Loucy (cell line): ENCODE results near the gene NLGN1.

Experiments used
- H2AFZ ChIP-seq: fragments of 200-600 bp; sonication (generic); 2 replicates; pipeline ENCODE4 v1.6.0; 2016; ENCODE audit warnings: antibody characterized with exemption, mild to moderate bottlenecking, low read length, moderate library complexity
- H3F3A ChIP-seq: fragments of 200-600 bp; 2 replicates; pipeline ENCODE4 v1.6.0; 2016; ENCODE audit warnings: antibody characterized with exemption, low read depth, mild to moderate bottlenecking
- H3K27me3 ChIP-seq: fragments of 200-600 bp; sonication (generic); 2 replicates; pipeline ENCODE4 v1.6.1; 2014; ENCODE audit warnings: low read length, mild to moderate bottlenecking; ENCODE audit not compliant: insufficient read depth, poor library complexity, severe bottlenecking
- H3K36me3 ChIP-seq: fragments of 200-600 bp; sonication (generic); 2 replicates; pipeline ENCODE4 v1.6.1; 2016; ENCODE audit warnings: low read length; ENCODE audit not compliant: insufficient read depth
- H3K4me1 ChIP-seq: fragments of 200-600 bp; sonication (generic); 2 replicates; pipeline ENCODE4 v1.5.1; 2014; ENCODE audit warnings: low read length, mild to moderate bottlenecking; ENCODE audit not compliant: insufficient read depth, poor library complexity, severe bottlenecking
- H3K4me2 ChIP-seq: fragments of 200-600 bp; sonication (generic); 2 replicates; pipeline ENCODE4 v1.6.0; 2014; ENCODE audit warnings: antibody characterized with exemption, low read length, low read depth, mild to moderate bottlenecking; ENCODE audit not compliant: poor library complexity, severe bottlenecking
- H3K4me3 ChIP-seq: fragments of 200-600 bp; sonication (generic); 2 replicates; pipeline ENCODE4 v1.5.1; 2014; ENCODE audit warnings: low read length, mild to moderate bottlenecking, mixed read lengths; ENCODE audit not compliant: poor library complexity, severe bottlenecking
- H3K79me2 ChIP-seq: fragments of 200-600 bp; sonication (generic); 2 replicates; pipeline ENCODE4 v1.6.1; 2014; ENCODE audit warnings: low read length; ENCODE audit not compliant: insufficient read depth
- H3K9ac ChIP-seq: fragments of 200-600 bp; sonication (generic); 2 replicates; pipeline ENCODE4 v1.6.0; 2014; ENCODE audit warnings: mild to moderate bottlenecking, low read depth, low read length, moderate library complexity; ENCODE audit not compliant: poor library complexity, severe bottlenecking
- H3K9me2 ChIP-seq: fragments of 200-600 bp; sonication (generic); replicated peaks from 2 replicates; pipeline ENCODE4 v1.6.1; 2016; ENCODE audit warnings: low read depth, low read length, mixed read lengths
- H3K9me3 ChIP-seq: fragments of 200-600 bp; sonication (generic); 2 replicates; pipeline ENCODE4 v1.6.1; 2014; ENCODE audit warnings: mild to moderate bottlenecking, antibody characterized with exemption, low read length, low read depth; ENCODE audit not compliant: insufficient read depth
- H4K20me1 ChIP-seq: fragments of 200-600 bp; sonication (generic); 2 replicates; pipeline ENCODE4 v1.6.0; 2014; ENCODE audit warnings: antibody characterized with exemption, low read length, mild to moderate bottlenecking; ENCODE audit not compliant: insufficient read depth, poor library complexity, severe bottlenecking
- EZH2phosphoT487 ChIP-seq: fragments of 200-600 bp; IDR thresholded peaks from 2 replicates; pipeline ENCODE4 v1.6.1; 2018; ENCODE audit warnings: antibody characterized with exemption, mild to moderate bottlenecking, moderate library complexity, borderline replicate concordance
- TF ChIP-seq, protein P1 (sequence below): fragments of 200-600 bp; sonication (generic); conservative IDR thresholded peaks from 2 replicates; pipeline ENCODE4 v1.5.1; 2014; ENCODE audit warnings: mild to moderate bottlenecking, antibody characterized with exemption, low read length

Gene NLGN1

DNA sequence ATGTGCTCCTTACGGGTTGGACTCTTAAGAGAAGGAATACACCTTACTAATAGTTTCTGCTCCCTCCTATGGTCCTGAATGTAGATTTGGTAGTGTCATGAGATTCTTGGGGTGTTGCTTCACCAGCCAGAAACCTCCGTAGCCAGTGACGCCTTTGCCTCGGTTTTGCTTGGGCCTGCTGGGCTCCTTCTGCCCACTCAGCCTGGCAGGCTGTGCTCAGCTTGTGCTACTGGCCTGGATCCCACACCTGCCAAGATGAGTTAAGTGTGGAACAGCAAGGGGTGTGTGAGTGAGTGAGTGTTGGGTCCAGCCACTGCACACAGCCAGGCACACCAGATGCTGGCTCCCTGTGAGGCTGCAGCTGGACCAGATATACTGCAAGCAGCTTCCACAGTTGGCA, 560.1 kb downstream of the NLGN1 start:
- Histone ChIP-seq H3K9me2 (no peaks in the 10 kb centered on the region), H3K9ac (no peak overlapping the region), H3K36me3 (no peaks in the 10 kb centered on the region), H3K4me1 (no peaks in the 10 kb centered on the region), H3F3A (no peaks in the 10 kb centered on the region), H3K79me2 (no peaks in the 10 kb centered on the region), H3K27me3 (no peaks in the 10 kb centered on the region), H4K20me1 (no peaks in the 10 kb centered on the region), H3K4me3 (no peak overlapping the region), H2AFZ (no peak overlapping the region), H3K4me2 (no peak overlapping the region), H3K9me3 (no peaks in the 10 kb centered on the region)
- no peak for TF ChIP-seq EZH2phosphoT487
- TF ChIP-seq, protein P1, sequence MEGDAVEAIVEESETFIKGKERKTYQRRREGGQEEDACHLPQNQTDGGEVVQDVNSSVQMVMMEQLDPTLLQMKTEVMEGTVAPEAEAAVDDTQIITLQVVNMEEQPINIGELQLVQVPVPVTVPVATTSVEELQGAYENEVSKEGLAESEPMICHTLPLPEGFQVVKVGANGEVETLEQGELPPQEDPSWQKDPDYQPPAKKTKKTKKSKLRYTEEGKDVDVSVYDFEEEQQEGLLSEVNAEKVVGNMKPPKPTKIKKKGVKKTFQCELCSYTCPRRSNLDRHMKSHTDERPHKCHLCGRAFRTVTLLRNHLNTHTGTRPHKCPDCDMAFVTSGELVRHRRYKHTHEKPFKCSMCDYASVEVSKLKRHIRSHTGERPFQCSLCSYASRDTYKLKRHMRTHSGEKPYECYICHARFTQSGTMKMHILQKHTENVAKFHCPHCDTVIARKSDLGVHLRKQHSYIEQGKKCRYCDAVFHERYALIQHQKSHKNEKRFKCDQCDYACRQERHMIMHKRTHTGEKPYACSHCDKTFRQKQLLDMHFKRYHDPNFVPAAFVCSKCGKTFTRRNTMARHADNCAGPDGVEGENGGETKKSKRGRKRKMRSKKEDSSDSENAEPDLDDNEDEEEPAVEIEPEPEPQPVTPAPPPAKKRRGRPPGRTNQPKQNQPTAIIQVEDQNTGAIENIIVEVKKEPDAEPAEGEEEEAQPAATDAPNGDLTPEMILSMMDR, result no peak

- no peak overlapping the region for H3K4me3 ChIP-seq
- H3K9ac ChIP-seq, result no peak overlapping the region
- H3K9me2 ChIP-seq, result no peaks in the 10 kb centered on the region
- no peaks in the 10 kb centered on the region for H3F3A ChIP-seq
- no peak overlapping the region for H2AFZ ChIP-seq
- H3K4me2 ChIP-seq, result no peak overlapping the region
- H3K36me3 ChIP-seq, result no peaks in the 10 kb centered on the region
- H4K20me1 ChIP-seq, result no peaks in the 10 kb centered on the region
- no peaks in the 10 kb centered on the region for H3K9me3 ChIP-seq
- TF ChIP-seq EZH2phosphoT487, result no peak
- TF ChIP-seq, protein P1, result no peak
- H3K27me3 ChIP-seq, result no peaks in the 10 kb centered on the region
- H3K4me1 ChIP-seq, result no peaks in the 10 kb centered on the region
- no peaks in the 10 kb centered on the region for H3K79me2 ChIP-seq
Measured at GRCh38 chr3:173958805-173959204, 561.3 kb downstream of the NLGN1 start.

GRCh38 chr3:173970281-173970680, 572.7 kb downstream of the NLGN1 start:
- no peaks in the 10 kb centered on the region for H4K20me1 ChIP-seq
- no peak for TF ChIP-seq EZH2phosphoT487
- TF ChIP-seq, protein P1, result no peak
- no peak overlapping the region for H3K4me2 ChIP-seq
- H3K9ac ChIP-seq, result no peak overlapping the region
- no peaks in the 10 kb centered on the region for H3K9me2 ChIP-seq
- no peak overlapping the region for H2AFZ ChIP-seq
- no peaks in the 10 kb centered on the region for H3K79me2 ChIP-seq
- no peaks in the 10 kb centered on the region for H3K9me3 ChIP-seq
- H3F3A ChIP-seq, result no peaks in the 10 kb centered on the region
- H3K27me3 ChIP-seq, result no peaks in the 10 kb centered on the region
- no peaks in the 10 kb centered on the region for H3K36me3 ChIP-seq
- H3K4me1 ChIP-seq, result no peaks in the 10 kb centered on the region
- no peak overlapping the region for H3K4me3 ChIP-seq
